NCI-H146 treated with DMSO at 0.1 percent for 48 hours (cell line): ENCODE results near the gene MYOD1.

ENCODE experiments used
- DNase-seq: peaks from one replicate; lab custom pipeline; 2025; ENCODE audit not compliant: unreplicated experiment; lab: John Stamatoyannopoulos, UW

The MYOD1 gene

GRCh38 chr11:17719028-17719937 is at the start of gene MYOD1:
Gene MYOD1 (plus strand): TSS chr11:17719571. CDS start chr11:17719783, 212 bp downstream.
- peak; percentile 44 for DNase-seq

DNA sequence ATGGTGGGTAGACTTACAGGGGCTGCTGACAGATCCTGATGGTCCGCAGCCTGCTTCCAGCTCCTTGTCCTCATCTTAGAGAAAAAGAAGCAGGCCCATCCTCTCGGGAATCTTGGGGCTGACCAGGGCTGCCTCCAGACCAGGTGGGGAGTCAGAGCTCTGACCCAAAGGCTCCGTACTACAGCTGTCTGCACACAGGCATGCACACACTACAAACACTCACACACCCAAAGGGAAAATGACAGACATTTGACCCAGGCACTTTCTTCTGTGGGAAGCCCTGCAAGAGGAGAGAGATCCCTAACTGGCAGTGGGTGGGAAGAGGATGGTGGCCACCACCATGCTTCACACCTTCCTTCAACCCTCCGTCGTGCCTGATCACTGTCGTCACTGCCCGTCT is 46.9 kb upstream of the MYOD1 start:
- DNase-seq: no peak

DNA sequence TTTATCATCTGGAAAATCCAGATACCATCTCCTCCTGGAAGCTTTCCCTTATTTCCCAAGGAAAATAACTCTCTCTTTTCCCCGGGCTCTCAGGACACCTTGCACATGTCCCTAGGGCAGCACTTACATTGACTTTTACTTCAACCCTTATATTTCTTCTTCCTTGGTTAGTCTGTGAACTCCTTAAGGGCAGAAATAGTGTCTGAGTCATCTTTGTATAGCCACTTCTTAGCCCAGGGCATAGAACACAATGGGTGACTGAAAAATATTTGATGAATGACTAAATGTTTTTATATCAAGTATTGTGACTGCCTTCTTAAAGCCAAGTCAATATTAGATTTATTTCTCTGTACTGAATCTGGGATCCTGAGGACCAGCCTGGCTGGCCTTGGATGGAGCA is 45.4 kb upstream of the MYOD1 start:
- no peak for DNase-seq

GRCh38 chr11:17682848-17683247 is 36.5 kb upstream of the MYOD1 start:
- no peak for DNase-seq

DNA sequence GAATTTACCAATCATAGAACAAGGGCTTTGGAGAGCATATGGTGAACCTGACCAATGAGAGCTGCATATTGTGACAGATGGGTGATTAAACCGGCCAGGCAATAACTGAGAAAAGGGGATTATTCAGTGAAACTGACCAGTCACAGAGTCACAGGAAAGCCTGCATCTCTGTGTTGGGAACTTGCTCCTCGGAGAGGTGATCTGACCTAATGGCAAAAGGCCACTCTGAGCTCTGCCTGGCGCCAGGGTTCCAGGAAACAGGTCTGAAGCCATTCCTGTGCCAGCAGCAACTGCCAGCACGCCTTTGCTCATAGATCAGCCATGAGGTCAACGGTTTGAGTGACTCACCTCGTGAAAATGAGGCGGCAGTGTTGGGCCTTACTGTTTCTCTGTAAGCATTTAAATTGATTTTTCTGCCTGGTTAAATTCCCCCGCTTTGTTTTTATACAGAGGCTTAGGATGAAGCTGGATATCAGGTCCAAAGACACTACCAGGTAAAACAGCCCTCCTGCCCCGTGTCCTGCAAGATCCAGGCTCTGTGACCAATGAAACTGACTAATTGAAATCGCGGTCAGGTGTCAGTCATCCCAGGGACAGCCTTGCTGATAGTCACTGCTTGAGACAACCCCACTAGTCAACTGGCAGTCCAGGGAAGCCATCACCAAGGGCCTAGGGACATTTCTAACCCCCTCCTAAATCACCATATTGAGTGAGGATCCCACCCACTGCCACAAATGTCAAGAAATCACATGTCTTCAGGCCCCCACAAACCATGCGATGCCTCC is 35.8 kb upstream of the MYOD1 start:
- no peak for DNase-seq

DNA sequence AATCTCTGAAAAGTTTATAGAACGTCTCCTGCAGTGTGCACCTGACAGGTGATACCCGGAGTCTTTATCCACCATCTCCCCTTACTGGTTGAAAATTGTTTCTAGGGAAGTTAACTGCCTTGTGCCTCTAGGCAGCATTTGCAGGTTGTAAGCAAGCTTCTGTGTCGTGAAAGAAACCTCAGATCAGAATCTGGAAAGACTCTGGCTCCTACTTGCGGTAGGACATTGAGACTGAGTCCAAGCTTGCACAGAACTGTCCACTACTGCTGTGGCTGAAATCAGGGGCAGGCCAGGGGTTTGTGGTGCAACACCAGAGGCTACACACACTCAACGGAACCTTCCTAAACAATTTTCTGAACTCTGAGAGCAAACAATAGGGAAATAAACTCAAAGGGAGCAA is 34.8 kb upstream of the MYOD1 start:
- DNase-seq: no peak

DNA sequence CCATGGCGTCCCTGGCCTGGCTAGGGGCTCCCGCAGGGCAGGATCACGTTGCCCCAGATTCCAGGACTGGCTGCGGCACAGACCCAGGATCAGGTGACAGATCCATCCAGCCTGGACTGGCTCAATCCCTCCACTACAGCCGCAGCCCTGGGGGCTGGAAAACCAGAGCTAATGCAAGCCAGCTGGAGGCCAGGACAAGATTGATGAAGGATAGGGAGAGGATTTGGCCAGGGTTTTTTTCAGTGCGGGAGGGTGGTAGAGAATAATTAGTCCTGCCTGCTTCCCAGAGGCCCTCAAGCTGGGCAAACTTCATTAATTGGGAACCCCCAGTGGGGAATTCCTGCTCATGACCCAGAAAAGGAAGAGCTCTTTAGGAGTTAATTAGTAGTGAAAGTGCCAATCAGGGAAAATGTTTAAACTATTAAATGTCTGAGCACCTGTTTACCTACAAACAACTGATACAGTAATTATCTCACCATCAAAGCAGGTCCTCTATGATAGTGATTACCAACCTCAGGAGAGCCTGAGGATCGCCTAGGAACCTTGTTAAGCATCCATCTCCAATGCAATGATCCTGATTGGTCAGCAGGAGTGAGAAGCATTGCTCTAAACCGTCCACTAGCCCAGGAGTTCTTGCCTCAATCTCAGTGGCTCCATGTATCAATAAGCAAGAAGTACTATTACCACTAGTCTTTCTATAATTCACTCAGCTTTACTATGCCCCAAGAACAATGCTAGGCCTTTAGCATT is 33.0 kb upstream of the MYOD1 start:
- DNase-seq: peak; percentile 40

GRCh38 chr11:17687946-17688670 is 31.3 kb upstream of the MYOD1 start:
- no peak for DNase-seq

DNA sequence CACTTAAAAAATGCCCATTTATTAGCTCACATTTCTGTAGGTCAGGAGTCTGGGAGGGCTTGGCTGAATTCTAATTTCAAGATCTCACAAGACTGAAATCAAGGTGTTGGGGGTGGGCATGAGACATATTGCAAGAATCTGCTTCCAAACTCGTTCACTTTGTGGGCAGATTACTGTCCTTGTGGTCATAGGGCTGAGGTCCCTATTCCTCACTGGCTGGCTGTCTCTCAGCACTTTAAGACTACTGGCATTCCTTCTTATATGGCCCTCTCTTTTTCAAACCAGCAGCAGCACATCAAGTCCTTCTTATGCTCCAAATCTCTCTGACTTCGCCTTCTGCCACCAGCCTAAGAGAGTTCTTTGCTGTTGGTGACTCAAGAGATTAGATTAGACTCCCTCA is 27.8 kb upstream of the MYOD1 start:
- no peak for DNase-seq

DNA sequence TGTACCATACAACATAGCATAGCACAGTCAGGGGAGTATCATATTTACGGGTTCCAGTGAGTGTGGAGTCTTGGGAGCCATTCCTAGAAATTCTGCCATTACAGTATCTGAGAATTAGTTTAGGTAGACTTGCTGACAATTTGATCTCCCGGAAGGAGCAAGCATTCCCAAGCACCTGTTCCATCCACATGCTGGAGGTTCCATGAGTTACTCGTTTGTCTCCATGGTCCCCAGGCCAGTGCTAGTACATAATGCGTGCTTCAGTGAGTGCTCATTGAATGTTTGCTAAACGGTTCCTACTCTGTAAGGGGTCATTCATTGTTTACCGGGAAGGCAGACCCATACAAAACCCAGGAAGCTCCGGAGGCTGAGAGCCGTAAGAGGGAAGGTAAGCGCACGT is 27.4 kb upstream of the MYOD1 start:
- peak; percentile 15 for DNase-seq

DNA sequence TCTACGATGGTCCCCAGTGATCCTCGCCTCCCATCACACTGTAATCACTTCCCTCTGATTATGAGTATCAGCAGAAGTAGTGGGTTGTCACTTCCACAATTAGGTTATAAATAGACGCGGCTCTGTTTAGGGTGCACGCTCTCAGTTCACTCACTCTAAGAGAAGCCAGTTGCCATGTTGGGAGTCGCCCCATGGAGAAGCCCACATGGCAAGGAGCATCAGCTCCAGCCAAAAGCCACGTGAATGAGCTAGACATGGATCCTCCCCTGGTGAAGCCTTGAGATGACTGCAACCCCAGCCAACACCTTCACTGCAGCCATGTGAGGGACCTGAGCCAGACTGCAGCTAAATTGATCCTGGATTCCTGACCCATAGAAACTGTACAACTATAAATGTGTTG is 26.4 kb upstream of the MYOD1 start:
- no peak for DNase-seq

GRCh38 chr11:17693531-17693930 is 25.8 kb upstream of the MYOD1 start:
- no peak for DNase-seq

- DNase-seq: no peak
These were observed 24.8 kb upstream of the MYOD1 start for GRCh38 chr11:17694494-17695110.

GRCh38 chr11:17695454-17696441 is 23.6 kb upstream of the MYOD1 start:
- DNase-seq: no peak

DNA sequence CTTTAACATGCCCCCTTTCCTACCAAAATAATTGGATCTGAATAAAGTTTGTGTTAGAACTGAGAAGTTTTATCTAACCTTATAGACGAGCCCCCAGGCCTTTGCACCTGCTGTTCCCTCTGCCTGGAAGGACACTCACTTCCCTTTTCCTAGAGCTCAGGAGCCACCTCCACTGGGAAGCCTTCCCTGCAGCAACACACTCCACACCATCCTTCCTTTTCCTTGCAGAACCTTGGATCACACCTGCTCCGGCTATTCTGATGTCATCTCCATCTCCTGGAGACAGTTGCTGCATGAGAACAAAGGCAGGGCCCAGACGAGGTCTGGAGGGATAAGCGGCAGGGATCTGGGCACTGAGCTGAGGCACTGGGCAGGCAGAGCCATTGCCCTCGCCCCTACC is 22.6 kb upstream of the MYOD1 start:
- no peak for DNase-seq

- no peak for DNase-seq
These were observed 22.0 kb upstream of the MYOD1 start for GRCh38 chr11:17697175-17697949.

GRCh38 chr11:17699147-17700114 is 19.9 kb upstream of the MYOD1 start:
- DNase-seq: no peak
